ENCODE results near the gene ODAD2.

- no peak for TF ChIP-seq POLR2A (IDR thresholded peaks at IDR 0.05)
- TF ChIP-seq, protein P1, sequence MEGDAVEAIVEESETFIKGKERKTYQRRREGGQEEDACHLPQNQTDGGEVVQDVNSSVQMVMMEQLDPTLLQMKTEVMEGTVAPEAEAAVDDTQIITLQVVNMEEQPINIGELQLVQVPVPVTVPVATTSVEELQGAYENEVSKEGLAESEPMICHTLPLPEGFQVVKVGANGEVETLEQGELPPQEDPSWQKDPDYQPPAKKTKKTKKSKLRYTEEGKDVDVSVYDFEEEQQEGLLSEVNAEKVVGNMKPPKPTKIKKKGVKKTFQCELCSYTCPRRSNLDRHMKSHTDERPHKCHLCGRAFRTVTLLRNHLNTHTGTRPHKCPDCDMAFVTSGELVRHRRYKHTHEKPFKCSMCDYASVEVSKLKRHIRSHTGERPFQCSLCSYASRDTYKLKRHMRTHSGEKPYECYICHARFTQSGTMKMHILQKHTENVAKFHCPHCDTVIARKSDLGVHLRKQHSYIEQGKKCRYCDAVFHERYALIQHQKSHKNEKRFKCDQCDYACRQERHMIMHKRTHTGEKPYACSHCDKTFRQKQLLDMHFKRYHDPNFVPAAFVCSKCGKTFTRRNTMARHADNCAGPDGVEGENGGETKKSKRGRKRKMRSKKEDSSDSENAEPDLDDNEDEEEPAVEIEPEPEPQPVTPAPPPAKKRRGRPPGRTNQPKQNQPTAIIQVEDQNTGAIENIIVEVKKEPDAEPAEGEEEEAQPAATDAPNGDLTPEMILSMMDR (IDR thresholded peaks at IDR 0.05), result no peak
These were observed 12.1 kb downstream of the ODAD2 start for GRCh38 chr10:27986821-27987220.
